Keratinocyte (primary cell): ENCODE measurements around the gene XK. TPM values are rescaled to one million over a fixed set of nuclear protein-coding genes. Genes with fewer than 3 reads are reported as not detected.

Experiments
- DNase-seq: peaks from one replicate; pipeline ENCODE4 v3.0.0-alpha.2; 2011; ENCODE audit warnings: low read depth, missing footprints, low spot score
- FAIRE-seq: peaks from 2 replicates; lab custom pipeline; 2011; peaks lifted over from hg19 to GRCh38; lab: Jason Lieb, UNC
- H2AFZ ChIP-seq: 2 replicates; pipeline ENCODE4 v1.6.0; 2012; ENCODE audit warnings: low read length, control low read depth, inconsistent platforms; ENCODE audit not compliant: control insufficient read depth
- H3K27ac ChIP-seq: 2 replicates; pipeline ENCODE4 v1.5.1; 2011; ENCODE audit warnings: low read length; ENCODE audit not compliant: control insufficient read depth, insufficient read depth
- H3K27me3 ChIP-seq: 3 replicates; pipeline ENCODE4 v1.6.0; 2011; ENCODE audit warnings: low read length; ENCODE audit not compliant: control insufficient read depth, insufficient read depth; ENCODE audit errors: extremely low read depth
- H3K36me3 ChIP-seq, 2 experiments: 2 replicates in 1 of 2; 3 replicates in 1 of 2; pipeline ENCODE4 v1.5.1; 2011; ENCODE audit warnings: low read length in 2 of 2, mild to moderate bottlenecking in 1 of 2; ENCODE audit not compliant: control insufficient read depth in 2 of 2, insufficient read depth in 2 of 2; ENCODE audit errors: extremely low read depth in 1 of 2
- H3K4me1 ChIP-seq: 3 replicates; pipeline ENCODE4 v1.5.1; 2011; ENCODE audit warnings: low read length; ENCODE audit not compliant: control insufficient read depth, insufficient read depth; ENCODE audit errors: extremely low read depth
- H3K4me2 ChIP-seq: 3 replicates; pipeline ENCODE4 v1.6.0; 2011; ENCODE audit warnings: low read depth, low read length; ENCODE audit not compliant: control insufficient read depth, insufficient read depth; ENCODE audit errors: extremely low read depth
- H3K4me3 ChIP-seq, 3 experiments: fragments of 200-600 bp in 1 of 3; sonication (generic) in 1 of 3; 2 replicates in 2 of 3; 3 replicates in 1 of 3; pipeline ENCODE4 v1.5.1; 2011 to 2016; ENCODE audit warnings: low read length in 3 of 3, mild to moderate bottlenecking in 3 of 3, control low read depth in 2 of 3, inconsistent platforms in 1 of 3, low read depth in 1 of 3, mixed read lengths in 1 of 3, mixed run types in 1 of 3, moderate library complexity in 1 of 3; ENCODE audit not compliant: control insufficient read depth in 2 of 3, insufficient read depth in 2 of 3; ENCODE audit errors: extremely low read depth in 1 of 3
- H3K79me2 ChIP-seq: 2 replicates; pipeline ENCODE4 v1.6.0; 2012; ENCODE audit warnings: low read length; ENCODE audit not compliant: control insufficient read depth, insufficient read depth
- H3K9ac ChIP-seq: 3 replicates; pipeline ENCODE4 v1.6.0; 2011; ENCODE audit warnings: low read length; ENCODE audit not compliant: control insufficient read depth, insufficient read depth; ENCODE audit errors: extremely low read depth
- H3K9me1 ChIP-seq: 3 replicates; pipeline ENCODE4 v1.6.0; 2011; ENCODE audit warnings: low read length; ENCODE audit not compliant: control insufficient read depth, insufficient read depth; ENCODE audit errors: extremely low read depth
- H3K9me3 ChIP-seq: 2 replicates; pipeline ENCODE4 v1.5.1; 2012; ENCODE audit warnings: low read depth, low read length; ENCODE audit not compliant: control insufficient read depth
- H4K20me1 ChIP-seq: 3 replicates; pipeline ENCODE4 v1.6.0; 2011; ENCODE audit warnings: low read length; ENCODE audit not compliant: control insufficient read depth, insufficient read depth; ENCODE audit errors: extremely low read depth
- EZH2 ChIP-seq: IDR thresholded peaks from one replicate; pipeline ENCODE4 v1.6.1; 2012; ENCODE audit warnings: inconsistent platforms, mild to moderate bottlenecking, low read length, moderate library complexity
- dilution Hi-C: fragments of 300-500 bp; cut with MboI; formaldehyde crosslinking; loops from one replicate; pipeline ENCODE4 v1.7.0; 2020; ENCODE audit warnings: low sequenced_read_pairs; ENCODE audit not compliant: extremely low pct_ligation_motif_present
- polyA plus RNA-seq, 5 experiments: library from polyadenylated mRNA; depleted of rRNA in 3 of 5; stranded (reverse) in 3 of 5; stranded (forward) in 1 of 5; unstranded in 1 of 5; fragments of >200 nt; gene quantifications; 1 replicate in 1 of 5; 2 replicates in 3 of 5; 3 replicates in 1 of 5; pipeline versions ENCODE4 v1.2.1 to v1.2.3, GENCODE V29; 2011 to 2012; ENCODE audit warnings: missing spikeins in 2 of 5, low read depth in 1 of 5, low replicate concordance in 1 of 5
- TF ChIP-seq, protein P1 (sequence below), 3 experiments: IDR thresholded peaks in 1 of 3; conservative IDR thresholded peaks in 1 of 3; optimal IDR thresholded peaks in 1 of 3; 2 replicates in 2 of 3; 3 replicates in 1 of 3; pipeline versions ENCODE3 to v1.5.1; 2011; ENCODE audit warnings: low read length in 3 of 3, mild to moderate bottlenecking in 3 of 3, moderate library complexity in 2 of 3, control low read depth in 1 of 3, inconsistent platforms in 1 of 3; ENCODE audit not compliant: insufficient read depth in 2 of 3; ENCODE audit errors: extremely low read depth in 1 of 3

The XK gene
- polyA plus RNA-seq, 1 donor (not counting 4 experiments of a cell fraction or from before 2014, with no cell fraction given) = 0.17 TPM

DNA sequence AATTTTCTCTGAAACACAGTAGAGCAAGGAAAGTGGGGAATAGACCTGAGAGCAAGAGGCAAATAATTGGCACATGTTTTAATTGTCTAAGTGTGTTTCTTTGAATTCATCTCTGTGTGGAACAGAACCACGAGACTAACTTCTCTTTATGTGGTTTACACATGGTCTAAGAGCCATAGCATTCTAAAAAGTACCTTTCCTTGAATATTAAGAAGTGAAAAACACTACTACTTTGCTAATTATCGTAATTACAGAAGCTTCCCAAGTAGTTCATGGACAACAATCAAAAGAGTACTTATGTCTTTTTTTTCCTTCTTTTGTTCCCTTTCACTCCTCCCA lies 91.4 kb downstream of the XK start:
- Histone ChIP-seq H3K36me3 (no peaks in the 10 kb centered on the region), H4K20me1 (no peaks in the 10 kb centered on the region), H3K79me2 (no peaks in the 10 kb centered on the region), H3K4me3 (no peak overlapping the region), H3K4me2 (no peak overlapping the region), H3K27ac (no peak overlapping the region), H3K9me1 (no peaks in the 10 kb centered on the region), H3K27me3 (no peaks in the 10 kb centered on the region), H3K9ac (no peak overlapping the region), H3K9me3 (no peaks in the 10 kb centered on the region), H2AFZ (no peak overlapping the region), H3K4me1 (no peaks in the 10 kb centered on the region)
- DNase-seq (no peak), FAIRE-seq (no peak)
- TF ChIP-seq, protein P1, sequence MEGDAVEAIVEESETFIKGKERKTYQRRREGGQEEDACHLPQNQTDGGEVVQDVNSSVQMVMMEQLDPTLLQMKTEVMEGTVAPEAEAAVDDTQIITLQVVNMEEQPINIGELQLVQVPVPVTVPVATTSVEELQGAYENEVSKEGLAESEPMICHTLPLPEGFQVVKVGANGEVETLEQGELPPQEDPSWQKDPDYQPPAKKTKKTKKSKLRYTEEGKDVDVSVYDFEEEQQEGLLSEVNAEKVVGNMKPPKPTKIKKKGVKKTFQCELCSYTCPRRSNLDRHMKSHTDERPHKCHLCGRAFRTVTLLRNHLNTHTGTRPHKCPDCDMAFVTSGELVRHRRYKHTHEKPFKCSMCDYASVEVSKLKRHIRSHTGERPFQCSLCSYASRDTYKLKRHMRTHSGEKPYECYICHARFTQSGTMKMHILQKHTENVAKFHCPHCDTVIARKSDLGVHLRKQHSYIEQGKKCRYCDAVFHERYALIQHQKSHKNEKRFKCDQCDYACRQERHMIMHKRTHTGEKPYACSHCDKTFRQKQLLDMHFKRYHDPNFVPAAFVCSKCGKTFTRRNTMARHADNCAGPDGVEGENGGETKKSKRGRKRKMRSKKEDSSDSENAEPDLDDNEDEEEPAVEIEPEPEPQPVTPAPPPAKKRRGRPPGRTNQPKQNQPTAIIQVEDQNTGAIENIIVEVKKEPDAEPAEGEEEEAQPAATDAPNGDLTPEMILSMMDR (optimal IDR thresholded peaks at IDR 0.05 in 1 of 3, IDR thresholded peaks at IDR 0.05 in 1 of 3, conservative IDR thresholded peaks at IDR 0.05 in 1 of 3; ENCODE audit: extremely low read depth in 1 of 3, insufficient read depth in 2 of 3, low read length in 3 of 3) = no peak
- no peak for TF ChIP-seq EZH2
- dilution Hi-C loops = no loop called here

DNA sequence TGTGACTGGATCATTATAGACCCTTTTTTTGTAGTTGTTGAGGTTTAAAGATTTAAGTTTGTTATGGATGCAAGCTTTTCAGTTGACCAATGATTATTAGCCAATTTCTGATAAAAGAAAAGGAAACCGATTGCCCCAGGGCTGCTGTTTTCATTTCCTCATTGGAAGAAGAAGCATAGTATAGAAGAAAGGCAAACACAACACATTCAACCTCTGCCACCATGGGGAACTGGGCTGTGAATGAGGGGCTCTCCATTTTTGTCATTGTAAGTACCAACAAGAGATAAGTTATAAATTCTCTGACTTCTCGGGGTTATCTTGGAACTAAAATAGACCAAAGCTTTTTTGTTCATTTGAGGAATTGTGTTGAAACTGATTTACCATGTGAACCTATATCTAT lies 94.3 kb downstream of the XK start, which contains the start of gene CYBB:
TSS of gene CYBB (plus strand) at position 203 of the 400 bp plus-strand sequence. CDS start at position 222, 19 bp downstream.
- Histone ChIP-seq H3K9me1 (no peaks in the 10 kb centered on the region), H3K4me2 (no peak within 1 kb of the TSS), H3K9me3 (no peaks in the 10 kb centered on the region), H3K79me2 (no peaks in the 10 kb centered on the region), H3K27ac (no peak within 1 kb of the TSS), H3K27me3 (no peaks in the 10 kb centered on the region), H3K36me3 (no peaks in the 10 kb centered on the region), H3K4me1 (no peaks in the 10 kb centered on the region), H4K20me1 (no peaks in the 10 kb centered on the region), H2AFZ (no peak within 1 kb of the TSS), H3K4me3 (no peak within 1 kb of the TSS), H3K9ac (no peak within 1 kb of the TSS)
- TF ChIP-seq, protein P1 (optimal IDR thresholded peaks at IDR 0.05 in 1 of 3, IDR thresholded peaks at IDR 0.05 in 1 of 3, conservative IDR thresholded peaks at IDR 0.05 in 1 of 3; ENCODE audit: extremely low read depth in 1 of 3, insufficient read depth in 2 of 3, low read length in 3 of 3) = no peak
- TF ChIP-seq EZH2 = no peak
- dilution Hi-C loops = no loop called here
- no peak for FAIRE-seq
- DNase-seq = no peak
